Endodermal cell (in vitro differentiated cells): ENCODE data around the gene MALRD1. TPM values are rescaled to one million over a fixed set of nuclear protein-coding genes. Genes with fewer than 3 reads are reported as not detected.

ENCODE experiments used
- DNase-seq: peaks from one replicate; pipeline ENCODE4 v3.0.0-alpha.2; 2017
- H3K27ac ChIP-seq: 2 replicates; pipeline ENCODE4 v1.5.1; 2013; ENCODE audit warnings: mild to moderate bottlenecking, low read depth, low read length, moderate library complexity
- H3K27me3 ChIP-seq: 2 replicates; pipeline ENCODE4 v1.6.1; 2013; ENCODE audit warnings: mild to moderate bottlenecking, low read length, moderate library complexity; ENCODE audit not compliant: insufficient read depth, control insufficient read depth, poor library complexity, severe bottlenecking
- H3K36me3 ChIP-seq: 2 replicates; pipeline ENCODE4 v1.7.0; 2013; ENCODE audit warnings: mild to moderate bottlenecking, low read length, moderate library complexity; ENCODE audit not compliant: control insufficient read depth, insufficient read depth
- H3K4me1 ChIP-seq: one replicate; pipeline ENCODE4 v1.7.0; 2013; ENCODE audit warnings: low read length; ENCODE audit not compliant: control insufficient read depth, insufficient read depth
- H3K4me3 ChIP-seq: 2 replicates; pipeline ENCODE4 v1.5.1; 2013; ENCODE audit warnings: mild to moderate bottlenecking, low read length, moderate library complexity
- H3K9ac ChIP-seq: 2 replicates; pipeline ENCODE4 v1.6.1; 2013; ENCODE audit warnings: mild to moderate bottlenecking, low read length, moderate library complexity; ENCODE audit not compliant: poor library complexity, severe bottlenecking; ENCODE audit errors: extremely low read depth
- H3K9me3 ChIP-seq: 2 replicates; pipeline ENCODE4 v1.6.1; 2013; ENCODE audit warnings: mild to moderate bottlenecking, low read length, moderate library complexity; ENCODE audit not compliant: control insufficient read depth
- H3K27ac Mint-ChIP-seq: 2 replicates; pipeline ENCODE4 v1.8.0; 2020; ENCODE audit warnings: mixed read lengths
- H3K27me3 Mint-ChIP-seq: 2 replicates; pipeline ENCODE4 v1.8.0; 2021; ENCODE audit warnings: mild to moderate bottlenecking, mixed read lengths; ENCODE audit not compliant: insufficient read depth
- H3K36me3 Mint-ChIP-seq: 2 replicates; pipeline ENCODE4 v1.8.0; 2020; ENCODE audit warnings: low read depth, mixed read lengths
- H3K4me1 Mint-ChIP-seq: 2 replicates; pipeline ENCODE4 v1.8.0; 2020; ENCODE audit warnings: mixed read lengths
- H3K4me3 Mint-ChIP-seq: 2 replicates; pipeline ENCODE4 v1.8.0; 2020; ENCODE audit warnings: mild to moderate bottlenecking, moderate library complexity, mixed read lengths
- H3K9me3 Mint-ChIP-seq: 2 replicates; pipeline ENCODE4 v1.8.0; 2020; ENCODE audit warnings: mild to moderate bottlenecking, mixed read lengths
- CTCF ChIP-seq: fragments of 200-600 bp; sonication (generic); conservative IDR thresholded peaks from 2 replicates; pipeline ENCODE4 v1.5.0; 2021; ENCODE audit warnings: antibody characterized with exemption, mild to moderate bottlenecking
- WGBS, 2 experiments: methylation state at CpG; one replicate each; pipeline versions ENCODE4 v1.1.5 to v1.1.7; 2013; ENCODE audit warnings: missing lambda C conversion rate in 2 of 2, mixed read lengths in 1 of 2; ENCODE audit not compliant: insufficient coverage in 1 of 2, insufficient read length in 1 of 2; 5-methylcytosine and 5-hydroxymethylcytosine counted together
- total RNA-seq, 2 donors: library from RNA; stranded (reverse); fragmentation: NEBNext Ultra II Directional in 1 of 2; extraction: Animal tissue kit (Norgen Biotek cat#: 25700) in 1 of 2; gene quantifications; 2 replicates in 1 of 2; 3 replicates in 1 of 2; pipeline ENCODE4 v1.2.1, GENCODE V29; 2021

MALRD1 gene
- total RNA-seq, 2 donors from 2014 or later: 0.64 to 1.5 TPM

GRCh38 chr10:19302117-19302516 lies 253.5 kb downstream of the MALRD1 start:
- no peak overlapping the region for H3K4me3 ChIP-seq
- H3K27ac ChIP-seq: no peak overlapping the region
- peaks cover 4% of the 10 kb centered on the region for H3K4me1 Mint-ChIP-seq
- TF ChIP-seq CTCF: no peak
- no peaks in the 10 kb centered on the region for H3K9me3 Mint-ChIP-seq
- no peak overlapping the region for H3K9ac ChIP-seq
- H3K4me3 Mint-ChIP-seq: no peak overlapping the region
- no peak for DNase-seq
- no peaks in the 10 kb centered on the region for H3K27me3 Mint-ChIP-seq
- H3K36me3 Mint-ChIP-seq: no peaks in the 10 kb centered on the region
- no peaks in the 10 kb centered on the region for H3K9me3 ChIP-seq
- 95% methylated on average over 4 of the region's 4 CpGs for WGBS, 2 experiments
- H3K4me1 ChIP-seq: no peaks in the 10 kb centered on the region
- H3K27me3 ChIP-seq: no peaks in the 10 kb centered on the region
- H3K27ac Mint-ChIP-seq: no peak overlapping the region
- H3K36me3 ChIP-seq: no peaks in the 10 kb centered on the region

GRCh38 chr10:19310066-19310465 lies 261.5 kb downstream of the MALRD1 start:
- Histone ChIP-seq H3K36me3 (no peaks in the 10 kb centered on the region), H3K4me3 (no peak overlapping the region), H3K9me3 (no peaks in the 10 kb centered on the region), H3K9ac (no peak overlapping the region), H3K27me3 (no peaks in the 10 kb centered on the region), H3K4me1 (no peaks in the 10 kb centered on the region), H3K27ac (no peak overlapping the region)
- H3K4me1 Mint-ChIP-seq: no peaks in the 10 kb centered on the region
- no peaks in the 10 kb centered on the region for H3K36me3 Mint-ChIP-seq
- no peaks in the 10 kb centered on the region for H3K9me3 Mint-ChIP-seq
- DNase-seq: no peak
- no peak for TF ChIP-seq CTCF
- no peak overlapping the region for H3K27ac Mint-ChIP-seq
- no peaks in the 10 kb centered on the region for H3K27me3 Mint-ChIP-seq
- WGBS, 2 experiments: 78 to 85% methylated on average over 5 of the region's 5 CpGs
- H3K4me3 Mint-ChIP-seq: no peak overlapping the region

- H3K9me3 ChIP-seq: no peaks in the 10 kb centered on the region
- no peak overlapping the region for H3K9ac ChIP-seq
- no peaks in the 10 kb centered on the region for H3K27me3 ChIP-seq
- H3K27ac Mint-ChIP-seq: no peak overlapping the region
- H3K36me3 ChIP-seq: no peaks in the 10 kb centered on the region
- H3K4me1 ChIP-seq: no peaks in the 10 kb centered on the region
- no peaks in the 10 kb centered on the region for H3K36me3 Mint-ChIP-seq
- no peak for TF ChIP-seq CTCF
- DNase-seq: no peak
- WGBS, 2 experiments: 94 to 100% methylated on average over 1 to 3 of the region's 3 CpGs
- no peak overlapping the region for H3K4me3 ChIP-seq
- H3K27ac ChIP-seq: no peak overlapping the region
- H3K4me3 Mint-ChIP-seq: no peak overlapping the region
- no peaks in the 10 kb centered on the region for H3K4me1 Mint-ChIP-seq
- H3K27me3 Mint-ChIP-seq: no peaks in the 10 kb centered on the region
- H3K9me3 Mint-ChIP-seq: no peaks in the 10 kb centered on the region
These were observed 267.7 kb downstream of the MALRD1 start for GRCh38 chr10:19316204-19316870.
